Cardiac fibroblast (primary cell): ENCODE measurements around the gene BEND7.
A peak's percentile ranks its signal among the peaks of the same experiment; 100 is the strongest.

Experiments
- DNase-seq, 2 donors: peaks; one replicate each; pipeline versions ENCODE4 v3.0.0 to v3.0.0-alpha.2; 2010; ENCODE audit warnings: low read depth in 2 of 2
- H3K4me3 ChIP-seq, 2 donors: replicated peaks in 1 of 2; 1 replicate in 1 of 2; 2 replicates in 1 of 2; pipeline ENCODE4 v1.5.1; 2011; ENCODE audit warnings: low read depth in 2 of 2, low read length in 2 of 2, mild to moderate bottlenecking in 2 of 2, moderate library complexity in 1 of 2
- TF ChIP-seq, protein P1 (sequence below): IDR thresholded peaks from one replicate; pipeline ENCODE4 v1.5.1; 2011; ENCODE audit warnings: low read depth, mild to moderate bottlenecking, low read length, inconsistent platforms

The BEND7 gene

DNA sequence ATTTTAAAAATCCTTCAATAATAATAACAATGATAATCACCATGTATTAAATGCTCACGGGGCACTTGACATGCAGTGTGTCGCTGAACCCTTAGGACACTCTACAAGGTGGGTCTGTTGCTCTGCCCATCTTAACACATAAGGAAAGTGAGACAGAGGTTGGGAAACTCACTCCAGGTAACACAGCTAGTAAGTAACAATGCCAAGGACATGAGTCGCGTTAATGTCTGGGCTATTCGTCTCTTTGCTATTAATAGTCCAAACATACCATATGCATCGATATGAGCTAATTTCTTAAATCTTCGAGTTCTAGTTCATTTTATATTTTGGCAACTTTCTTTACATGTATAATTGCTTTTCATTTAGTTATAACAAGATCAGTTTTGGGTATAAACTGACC is 79.5 kb downstream of the BEND7 start:
- H3K4me3 ChIP-seq: no peak overlapping the region
- DNase-seq: peak in 1 of 2 donors; percentile 38
- TF ChIP-seq, protein P1, sequence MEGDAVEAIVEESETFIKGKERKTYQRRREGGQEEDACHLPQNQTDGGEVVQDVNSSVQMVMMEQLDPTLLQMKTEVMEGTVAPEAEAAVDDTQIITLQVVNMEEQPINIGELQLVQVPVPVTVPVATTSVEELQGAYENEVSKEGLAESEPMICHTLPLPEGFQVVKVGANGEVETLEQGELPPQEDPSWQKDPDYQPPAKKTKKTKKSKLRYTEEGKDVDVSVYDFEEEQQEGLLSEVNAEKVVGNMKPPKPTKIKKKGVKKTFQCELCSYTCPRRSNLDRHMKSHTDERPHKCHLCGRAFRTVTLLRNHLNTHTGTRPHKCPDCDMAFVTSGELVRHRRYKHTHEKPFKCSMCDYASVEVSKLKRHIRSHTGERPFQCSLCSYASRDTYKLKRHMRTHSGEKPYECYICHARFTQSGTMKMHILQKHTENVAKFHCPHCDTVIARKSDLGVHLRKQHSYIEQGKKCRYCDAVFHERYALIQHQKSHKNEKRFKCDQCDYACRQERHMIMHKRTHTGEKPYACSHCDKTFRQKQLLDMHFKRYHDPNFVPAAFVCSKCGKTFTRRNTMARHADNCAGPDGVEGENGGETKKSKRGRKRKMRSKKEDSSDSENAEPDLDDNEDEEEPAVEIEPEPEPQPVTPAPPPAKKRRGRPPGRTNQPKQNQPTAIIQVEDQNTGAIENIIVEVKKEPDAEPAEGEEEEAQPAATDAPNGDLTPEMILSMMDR: no peak

DNA sequence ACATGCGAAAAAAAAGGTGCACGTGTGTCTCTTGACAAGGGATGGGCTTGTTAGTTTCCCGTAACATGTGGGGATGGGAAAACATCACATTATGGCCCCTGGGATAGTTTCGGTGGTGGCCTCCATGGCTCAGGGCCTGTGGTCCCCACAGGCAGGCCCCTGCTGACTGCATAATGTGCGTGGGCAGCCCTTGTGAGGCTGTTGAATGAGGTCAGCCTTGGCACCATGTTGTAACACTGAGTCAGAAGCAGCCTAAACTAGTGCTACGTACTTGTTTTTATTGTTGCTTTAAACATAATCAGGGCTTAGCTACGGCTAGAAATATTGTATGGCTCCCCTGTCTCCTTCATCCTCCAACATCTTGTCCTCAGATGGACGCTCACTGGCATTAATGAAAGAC is 80.6 kb downstream of the BEND7 start:
- no peak overlapping the region for H3K4me3 ChIP-seq
- DNase-seq: peak; percentile 31 to 70
- TF ChIP-seq, protein P1: no peak

DNA sequence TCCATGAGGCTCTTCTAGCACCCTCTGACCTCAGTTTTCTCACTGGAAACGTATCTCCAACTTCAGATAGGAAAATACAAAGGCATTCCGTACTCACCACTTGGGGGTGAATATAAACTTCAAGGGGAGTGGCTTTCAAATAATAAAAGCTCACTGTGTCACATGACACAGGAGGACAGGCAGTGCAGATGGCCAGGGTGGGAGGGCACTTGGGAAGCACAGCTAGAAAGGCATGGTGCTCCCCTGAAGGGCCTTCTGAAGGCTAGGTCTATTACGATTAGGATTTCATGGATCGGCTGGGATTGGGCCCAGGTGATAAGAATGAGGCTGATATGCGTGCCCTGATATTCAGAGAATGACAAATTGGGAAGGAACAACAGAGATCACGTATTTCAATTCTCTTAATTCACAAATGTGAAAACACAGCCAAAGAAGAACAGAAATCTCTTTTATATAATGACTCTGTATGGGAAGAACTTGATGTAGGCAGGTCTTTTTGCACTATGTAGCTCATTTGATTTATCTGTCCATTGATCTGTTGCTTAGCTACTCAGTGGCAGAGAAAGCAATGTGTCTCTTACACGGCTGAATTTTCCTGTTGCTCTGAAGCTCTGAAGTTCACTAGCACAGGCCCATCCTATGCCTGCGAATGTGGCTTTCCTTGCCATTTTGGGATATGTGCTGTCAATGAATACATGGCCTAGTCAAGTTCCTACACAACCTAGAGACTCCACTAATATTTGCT is 83.0 kb downstream of the BEND7 start:
- TF ChIP-seq, protein P1: no peak
- H3K4me3 ChIP-seq: no peak overlapping the region
- no peak for DNase-seq

DNA sequence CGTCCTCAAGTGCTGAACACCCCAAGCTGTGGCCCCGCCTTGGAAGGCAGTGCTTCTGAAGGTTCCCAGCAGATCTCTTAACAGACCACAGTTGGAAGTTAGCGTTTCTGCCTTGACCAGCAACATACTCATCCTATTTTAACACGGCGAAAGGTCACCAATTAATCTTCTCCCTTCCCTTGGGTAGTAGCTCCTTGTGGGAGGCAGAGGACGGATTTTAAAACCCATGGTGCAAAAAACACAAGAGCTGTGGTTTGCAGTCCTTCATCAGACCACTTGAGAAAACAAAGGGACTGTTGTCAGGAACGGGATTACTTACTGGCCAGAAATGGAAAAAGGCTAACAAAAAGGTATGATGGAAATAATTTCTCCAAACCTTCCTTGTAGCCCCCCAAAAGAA is 87.3 kb downstream of the BEND7 start:
- DNase-seq: no peak
- TF ChIP-seq, protein P1: no peak
- H3K4me3 ChIP-seq: no peak overlapping the region

DNA sequence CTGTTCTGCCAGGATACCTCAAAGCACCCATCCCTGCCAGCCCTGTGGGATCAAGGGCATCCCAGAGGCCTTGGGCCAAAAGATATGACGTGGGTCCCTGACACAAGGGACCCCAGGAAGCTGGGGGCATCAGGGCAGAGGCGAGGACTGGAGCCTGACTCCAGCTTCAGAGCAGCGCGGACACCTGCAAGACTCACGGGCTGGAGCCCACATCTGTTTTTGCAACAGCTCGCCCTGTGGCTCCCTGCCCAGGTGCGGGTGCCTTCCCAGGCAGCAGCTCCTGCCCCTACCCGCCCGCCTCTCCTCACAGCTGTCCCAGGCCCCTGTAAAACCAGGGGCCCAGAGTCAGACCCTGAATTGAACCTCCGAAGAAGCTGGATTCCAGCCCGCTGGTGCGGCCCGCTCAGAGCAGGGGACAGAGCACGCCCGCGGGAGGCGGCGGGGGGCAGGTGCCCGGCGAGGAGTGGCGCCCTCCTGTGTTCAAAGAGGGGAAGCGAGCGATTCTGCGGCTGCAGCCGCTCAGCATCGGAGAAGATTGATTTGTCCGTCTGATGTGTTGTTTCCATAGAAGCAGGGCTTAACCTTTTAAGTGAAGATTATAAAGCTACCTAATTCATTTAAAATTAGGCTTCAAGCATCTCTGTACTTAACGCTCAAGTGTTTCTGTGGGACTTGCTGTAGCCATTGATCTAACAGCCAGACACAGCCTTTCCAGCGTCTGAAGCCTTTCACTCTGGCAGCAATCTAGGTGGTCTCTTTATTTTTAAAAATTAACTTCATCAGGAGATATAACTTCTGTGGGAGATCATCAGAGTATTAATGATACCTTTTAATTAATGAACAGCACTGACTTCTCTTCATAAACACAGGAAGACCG is 88.4 kb downstream of the BEND7 start:
- TF ChIP-seq, protein P1: peak; percentile 83
- DNase-seq: peak; percentile 38 to 40
- no peak overlapping the region for H3K4me3 ChIP-seq

DNA sequence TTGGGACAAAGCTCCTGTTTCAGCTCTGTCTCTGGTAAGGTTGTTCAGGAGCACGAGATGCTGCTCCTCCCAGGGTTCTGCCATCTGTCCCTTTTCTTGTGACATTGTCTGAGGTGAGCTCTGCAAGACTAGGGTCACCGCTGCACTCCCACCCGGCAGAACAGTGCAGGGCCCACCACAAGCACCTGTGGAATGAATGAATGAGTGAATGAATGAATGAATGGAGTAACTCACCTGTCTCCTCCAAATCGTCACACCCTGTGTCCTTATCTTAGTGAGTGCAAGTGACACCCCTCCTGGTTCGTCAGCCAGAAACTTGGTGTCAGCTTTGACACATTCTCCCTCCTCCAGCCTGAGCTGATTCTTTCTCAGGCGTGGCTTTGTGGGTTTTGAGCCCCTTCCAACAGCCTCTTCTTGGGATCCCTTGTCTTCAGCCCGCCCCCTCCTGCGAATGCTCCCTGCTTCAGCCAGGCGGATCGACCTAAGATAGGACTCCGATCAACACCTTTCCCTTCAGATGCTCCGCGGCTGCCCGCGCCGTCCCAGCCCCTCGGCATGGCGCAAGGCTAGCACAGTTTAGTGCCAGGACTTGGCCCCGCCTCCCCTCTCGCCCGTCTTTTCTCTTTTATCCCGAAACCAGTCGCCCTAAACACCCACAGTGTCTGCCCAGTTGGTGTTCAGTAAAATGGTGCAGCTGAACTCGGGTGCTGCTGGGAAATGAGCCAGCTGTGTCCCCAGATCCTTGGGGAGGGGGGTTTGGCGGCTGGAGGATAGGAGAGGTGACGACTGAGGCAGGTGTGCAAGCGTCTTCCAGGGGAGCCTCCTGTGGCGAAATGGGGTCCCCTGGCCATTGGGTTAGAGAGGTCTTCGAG is 89.3 kb downstream of the BEND7 start:
- no peak for DNase-seq
- no peak overlapping the region for H3K4me3 ChIP-seq
- TF ChIP-seq, protein P1: no peak
